Right renal cortex interstitium (tissue), 3 donors: Measurements from ENCODE around the gene CEP170B. TPM values are rescaled to one million over a fixed set of nuclear protein-coding genes. Genes with fewer than 3 reads are reported as not detected.
"Not testable (repeated sequence)": the region's sequence is repeated elsewhere in the genome, so short reads cannot be mapped to it uniquely, and the experiment has no call there.

Source experiments
- DNase-seq, 3 donors: peaks; one replicate each; pipeline ENCODE4 v3.0.0-alpha.2; 2013; ENCODE audit warnings: low read depth in 3 of 3, low spot score in 2 of 3
- polyA plus RNA-seq, 3 donors: library from polyadenylated mRNA; unstranded; fragments of 120-200 nt; gene quantifications; one replicate each; pipeline ENCODE4 v1.2.1, GENCODE V29; 2013; ENCODE audit not compliant: insufficient read length in 3 of 3

The CEP170B gene
- polyA plus RNA-seq, 3 donors = 8.1 to 9.8 (median 9.5) TPM

GRCh38 chr14:104903990-104904389 is 38.9 kb downstream of the CEP170B start:
- no peak for DNase-seq

GRCh38 chr14:104904650-104905578 is 39.8 kb downstream of the CEP170B start:
- DNase-seq = not testable (repeated sequence)

- DNase-seq = not testable (repeated sequence)
Observed at GRCh38 chr14:104905579-104905933, 40.5 kb downstream of the CEP170B start.

GRCh38 chr14:104908303-104908702 is 43.2 kb downstream of the CEP170B start:
- DNase-seq = no peak

- no peak for DNase-seq
Observed at GRCh38 chr14:104912053-104912452, 47.0 kb downstream of the CEP170B start.

GRCh38 chr14:104913435-104913834 is 48.4 kb downstream of the CEP170B start:
- DNase-seq = no peak

- DNase-seq = no peak
Observed at GRCh38 chr14:104917116-104917515, 52.0 kb downstream of the CEP170B start.

- no peak for DNase-seq
Observed at GRCh38 chr14:104917993-104918392, 52.9 kb downstream of the CEP170B start.

GRCh38 chr14:104919152-104919992 is 54.3 kb downstream of the CEP170B start:
- not testable (repeated sequence) for DNase-seq

- DNase-seq = no peak
Observed at GRCh38 chr14:104919993-104920315, 54.9 kb downstream of the CEP170B start.

GRCh38 chr14:104923640-104924420 is 58.8 kb downstream of the CEP170B start:
- no peak for DNase-seq

- DNase-seq = no peak
Observed at GRCh38 chr14:104924421-104925213, 59.5 kb downstream of the CEP170B start, which contains the start of gene PLD4. TSS of gene PLD4 (plus strand) at chr14:104924879. CDS start at chr14:104927141, 2,262 bp downstream.

GRCh38 chr14:104925214-104925854 is 60.3 kb downstream of the CEP170B start:
- no peak for DNase-seq

GRCh38 chr14:104925855-104926609 is 61.0 kb downstream of the CEP170B start:
- DNase-seq = no peak

GRCh38 chr14:104926619-104927431 is 61.8 kb downstream of the CEP170B start:
- no peak for DNase-seq

GRCh38 chr14:104927432-104927816 is 62.4 kb downstream of the CEP170B start:
- DNase-seq = no peak

GRCh38 chr14:104927901-104928300 is 62.8 kb downstream of the CEP170B start:
- DNase-seq = no peak
